HG02571 (cell line): ENCODE results near the gene SVOPL.
"Not testable (repeated sequence)": the region's sequence is repeated elsewhere in the genome, so short reads cannot be mapped to it uniquely, and the experiment has no call there.

Experiments
- ATAC-seq: cut with Tn5 transposase; IDR thresholded peaks from one replicate; pipeline ENCODE4 v1.9.1; 2021; ENCODE audit warnings: mild to moderate bottlenecking, moderate library complexity; ENCODE audit not compliant: unreplicated experiment

Gene SVOPL, protein sequence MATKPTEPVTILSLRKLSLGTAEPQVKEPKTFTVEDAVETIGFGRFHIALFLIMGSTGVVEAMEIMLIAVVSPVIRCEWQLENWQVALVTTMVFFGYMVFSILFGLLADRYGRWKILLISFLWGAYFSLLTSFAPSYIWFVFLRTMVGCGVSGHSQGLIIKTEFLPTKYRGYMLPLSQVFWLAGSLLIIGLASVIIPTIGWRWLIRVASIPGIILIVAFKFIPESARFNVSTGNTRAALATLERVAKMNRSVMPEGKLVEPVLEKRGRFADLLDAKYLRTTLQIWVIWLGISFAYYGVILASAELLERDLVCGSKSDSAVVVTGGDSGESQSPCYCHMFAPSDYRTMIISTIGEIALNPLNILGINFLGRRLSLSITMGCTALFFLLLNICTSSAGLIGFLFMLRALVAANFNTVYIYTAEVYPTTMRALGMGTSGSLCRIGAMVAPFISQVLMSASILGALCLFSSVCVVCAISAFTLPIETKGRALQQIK

DNA sequence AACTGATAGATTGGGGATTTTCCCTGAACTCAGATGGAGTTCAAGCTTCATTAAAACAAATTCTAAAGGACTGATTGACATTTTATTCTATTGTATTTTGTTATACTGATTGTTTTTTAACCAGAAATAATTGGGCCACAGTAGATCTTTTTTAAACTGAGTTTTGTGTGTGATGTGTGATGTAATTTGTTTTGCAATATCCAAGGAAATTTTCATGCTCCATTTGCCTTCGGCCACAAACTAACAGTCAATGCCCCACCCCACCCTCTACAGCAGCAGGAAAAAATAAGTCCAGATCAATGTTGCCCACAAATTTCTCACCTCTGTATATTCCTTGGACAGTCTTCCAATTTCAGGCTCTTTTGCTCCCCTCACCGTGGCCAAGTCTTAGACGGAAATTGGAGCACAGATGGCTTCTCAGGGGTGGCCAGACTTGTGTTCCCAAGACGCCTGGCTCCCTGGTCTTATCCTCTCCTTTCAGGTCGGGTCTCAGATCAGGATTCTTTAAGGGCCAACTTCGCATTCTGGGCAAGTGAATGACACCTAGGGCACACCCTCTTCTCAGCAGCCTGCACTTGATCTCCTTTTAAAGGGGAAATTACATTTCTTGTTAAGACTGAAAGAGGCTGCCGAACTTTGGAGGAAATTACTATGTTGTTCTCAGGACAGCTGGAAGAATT lies at the start of gene SVOPL:
Gene SVOPL (minus strand): TSS at position 506 of the 680 bp plus-strand sequence. CDS start 22,317 bp downstream, outside the sequence.
- no peak for ATAC-seq

DNA sequence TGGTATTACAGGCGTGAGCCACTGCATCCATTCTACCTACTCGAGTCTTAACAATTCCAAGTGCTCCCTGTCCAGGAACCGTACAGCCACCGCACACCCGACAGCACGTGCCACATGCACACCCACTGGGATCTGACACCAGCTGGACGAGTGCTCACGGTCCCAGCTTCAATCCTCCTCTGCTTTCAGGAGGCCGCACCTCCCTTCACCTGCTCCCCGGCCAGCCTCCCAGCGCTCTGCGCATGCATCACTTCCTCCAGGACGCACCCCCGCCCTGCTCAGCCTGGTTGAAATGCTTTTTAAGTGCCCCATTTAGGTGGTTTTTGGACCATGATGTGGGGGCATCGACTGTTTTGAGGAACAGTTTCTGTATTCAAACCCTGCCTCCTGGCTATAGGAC lies 49.3 kb upstream of the SVOPL start:
- no peak for ATAC-seq

DNA sequence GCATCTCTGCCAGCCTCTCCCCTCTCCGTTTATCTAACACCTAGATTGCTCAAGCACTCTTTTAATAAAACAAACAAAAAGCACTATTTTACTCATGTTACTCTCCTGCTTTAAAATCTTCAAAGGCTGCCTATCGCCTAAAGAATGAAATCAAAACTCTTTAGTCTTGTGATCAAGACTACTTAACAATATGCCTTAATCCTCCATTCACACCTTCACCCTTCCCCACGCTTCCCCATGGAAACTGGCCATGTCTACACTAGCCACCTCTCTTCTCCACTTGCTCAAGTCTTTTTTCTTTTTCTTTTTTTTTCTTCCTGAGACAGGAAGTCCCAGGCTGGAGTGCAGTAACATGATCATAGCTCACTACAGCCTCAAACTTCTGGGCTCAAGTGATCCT lies 48.8 kb upstream of the SVOPL start:
- ATAC-seq, result no peak

DNA sequence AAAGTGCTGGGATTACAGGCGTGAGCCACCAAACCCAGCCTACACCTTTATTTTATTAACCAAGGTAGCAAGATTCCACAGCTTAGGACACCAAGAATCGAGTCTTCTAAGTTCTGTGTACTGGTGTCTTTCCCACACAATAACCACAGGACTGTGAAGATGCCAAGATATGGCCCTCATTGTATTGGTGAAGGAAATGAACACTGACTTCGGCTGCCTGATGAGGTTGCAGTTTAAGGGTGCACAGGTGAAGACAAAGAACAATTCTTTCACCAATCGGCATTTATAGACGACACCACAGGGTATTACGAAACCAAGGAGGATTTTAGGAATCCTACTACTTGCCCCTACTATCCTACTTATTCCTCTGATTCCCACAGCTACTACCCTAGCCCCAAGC lies 47.5 kb upstream of the SVOPL start:
- no peak for ATAC-seq

DNA sequence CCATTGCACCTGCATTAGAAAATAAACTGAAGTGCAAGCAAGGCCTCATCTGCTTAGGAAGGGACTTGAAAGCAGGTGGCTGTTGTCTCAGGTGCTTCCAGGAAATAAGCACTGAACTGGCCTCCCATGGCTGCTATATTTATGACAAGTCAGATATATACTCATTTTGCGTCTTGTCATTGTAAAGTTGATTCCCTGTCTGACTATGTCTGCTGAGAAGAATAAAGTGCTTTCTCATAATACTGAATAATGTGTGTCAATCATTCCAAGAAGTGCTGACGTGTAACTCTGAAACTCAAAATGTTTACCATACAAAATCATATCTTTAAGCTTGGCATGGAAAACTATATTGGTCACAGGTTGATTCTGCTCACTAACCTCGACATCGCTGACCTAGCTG lies 44.9 kb upstream of the SVOPL start:
- no peak for ATAC-seq

DNA sequence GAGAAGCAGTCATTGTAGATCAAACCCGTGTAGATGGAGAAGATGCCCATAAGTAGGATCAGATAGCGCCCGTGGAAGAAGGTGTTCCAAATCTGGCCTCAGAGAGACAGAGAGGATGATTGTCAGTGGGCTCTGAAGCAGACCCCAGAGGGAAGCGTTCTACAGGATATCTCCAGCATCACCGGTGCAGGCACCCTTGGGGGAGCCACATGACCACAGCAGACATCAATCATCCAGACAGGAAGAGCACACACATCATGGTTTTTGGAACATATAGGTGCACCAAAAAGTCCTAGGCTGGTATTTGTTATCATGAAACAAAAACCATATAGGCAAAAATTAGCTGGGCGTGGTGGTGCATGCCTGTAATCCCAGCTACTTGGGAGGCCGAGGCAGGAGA lies 44.0 kb upstream of the SVOPL start:
- no peak for ATAC-seq

DNA sequence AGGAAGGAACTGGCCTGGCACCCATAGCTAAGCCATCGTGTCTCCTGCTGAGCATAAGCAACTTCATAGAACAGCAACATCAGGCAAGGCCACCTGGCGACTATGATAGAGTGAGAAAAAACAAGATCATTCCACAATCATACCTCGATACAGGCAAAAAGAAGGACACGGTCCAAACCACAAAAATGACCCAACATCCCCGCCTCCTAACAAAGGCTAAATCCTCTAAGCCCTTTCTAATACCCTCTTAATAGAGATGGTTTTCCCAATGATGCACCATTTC lies 40.2 kb upstream of the SVOPL start:
- ATAC-seq, result no peak

DNA sequence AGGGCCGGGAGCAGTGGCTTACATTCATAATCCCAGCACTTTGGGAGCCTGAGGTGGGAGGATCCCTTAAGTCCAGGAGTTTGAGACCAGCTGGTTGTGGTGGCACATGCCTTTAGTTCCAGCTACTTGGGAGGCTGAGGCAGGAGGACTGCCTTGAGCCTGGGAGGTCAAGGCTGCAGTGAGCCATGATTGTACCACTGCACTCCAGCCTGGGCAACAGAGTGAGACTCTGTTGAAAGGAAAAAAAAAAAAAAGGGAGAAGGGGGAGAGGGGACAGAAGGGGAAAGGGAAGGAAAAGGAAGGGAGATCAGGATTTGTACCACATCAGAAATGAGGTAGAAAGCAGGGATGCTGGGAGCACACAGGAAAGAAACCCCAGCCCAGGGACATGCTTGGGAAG lies 38.7 kb upstream of the SVOPL start:
- no peak for ATAC-seq

DNA sequence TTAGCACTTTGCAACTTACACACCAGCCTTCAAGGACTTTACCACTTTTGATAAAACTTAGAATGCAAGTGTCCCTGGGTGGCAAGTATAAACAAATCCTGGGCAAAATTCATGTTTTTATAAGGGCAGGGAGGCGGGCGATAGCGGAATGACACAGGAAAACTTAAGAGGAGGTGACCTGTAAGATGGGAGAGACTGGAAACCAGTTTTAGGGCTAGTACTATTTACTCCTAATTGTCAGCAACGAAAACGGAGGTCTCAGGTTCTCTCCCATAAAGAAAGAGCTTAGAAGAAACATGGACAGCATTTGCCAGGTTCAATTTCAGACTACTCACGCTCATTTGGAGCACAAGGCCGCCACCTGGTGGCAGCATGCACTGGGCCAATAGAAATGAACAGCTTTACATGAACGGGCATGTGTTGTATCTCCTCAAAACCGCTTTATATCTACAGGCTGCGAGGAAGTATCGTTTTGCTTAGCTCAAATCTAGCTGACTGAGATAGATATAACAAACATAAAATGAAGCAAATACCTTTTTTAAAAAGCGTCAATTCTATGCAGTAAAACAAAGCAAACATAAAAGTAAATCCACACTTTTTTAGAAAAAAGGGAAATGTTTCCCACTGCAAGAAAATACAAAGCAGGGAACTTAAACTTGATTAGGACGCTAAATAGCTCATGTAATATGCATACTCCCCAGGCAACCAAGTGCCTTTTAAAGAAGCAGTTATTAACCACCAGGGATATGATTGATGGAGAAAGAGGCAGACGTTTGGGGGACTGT lies 37.6 kb upstream of the SVOPL start:
- ATAC-seq, result peak; percentile 56

DNA sequence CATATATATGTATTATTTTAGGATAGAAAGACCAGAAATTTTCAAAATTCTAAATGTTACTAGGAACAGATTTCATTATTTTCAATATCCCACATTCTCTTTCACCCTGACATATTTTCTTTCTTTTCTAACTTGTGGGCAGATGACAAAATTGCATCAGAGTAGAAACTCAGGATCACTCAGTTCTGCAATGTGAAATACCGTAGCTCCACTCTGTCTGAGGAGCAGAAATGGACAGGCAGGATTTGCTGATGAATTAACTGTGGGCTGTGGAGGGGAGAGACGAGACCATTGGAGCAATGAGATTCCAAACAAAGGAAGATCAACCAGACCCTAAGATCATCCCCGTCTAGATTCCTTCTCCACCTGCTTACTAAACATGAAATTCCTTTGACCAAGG lies 37.0 kb upstream of the SVOPL start:
- ATAC-seq, result no peak

DNA sequence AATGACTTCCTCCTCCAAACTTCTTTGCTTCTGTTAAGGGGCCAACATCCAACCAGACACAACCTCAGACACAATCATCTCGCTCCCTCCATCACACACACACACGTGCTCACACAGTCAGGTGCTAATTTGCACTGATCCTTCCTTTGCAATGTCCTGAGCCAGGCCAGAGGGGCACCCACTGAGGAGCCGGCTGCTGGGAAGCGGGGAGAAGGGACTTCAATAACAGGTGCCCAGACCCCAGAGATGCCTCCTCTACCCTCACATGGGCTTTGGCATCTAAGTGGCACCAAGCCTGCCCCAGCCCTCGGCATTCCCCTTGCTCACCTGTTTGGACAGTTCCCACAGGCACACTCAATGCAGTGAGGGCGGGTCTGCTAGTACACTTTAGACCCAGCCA lies 34.2 kb upstream of the SVOPL start:
- no peak for ATAC-seq

DNA sequence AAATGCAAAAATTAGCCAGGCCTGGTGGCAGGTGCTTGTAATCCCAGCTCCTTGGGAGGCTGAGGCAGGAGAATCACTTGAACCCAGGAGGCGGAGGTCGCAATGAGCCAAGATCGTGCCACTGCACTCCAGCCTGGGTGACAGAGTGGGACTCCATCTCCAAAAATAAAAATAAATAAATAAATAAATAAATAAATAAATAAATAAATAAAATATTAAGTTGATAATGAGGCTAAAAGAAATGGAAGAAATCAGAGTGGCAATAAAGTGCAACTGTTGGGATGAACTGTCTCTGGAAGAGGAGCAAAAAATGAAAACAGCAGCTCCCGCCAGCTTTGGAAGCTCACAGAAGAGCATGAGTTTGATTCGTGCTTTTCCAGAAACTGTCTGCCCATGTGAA lies 30.6 kb upstream of the SVOPL start:
- not testable (repeated sequence) for ATAC-seq

DNA sequence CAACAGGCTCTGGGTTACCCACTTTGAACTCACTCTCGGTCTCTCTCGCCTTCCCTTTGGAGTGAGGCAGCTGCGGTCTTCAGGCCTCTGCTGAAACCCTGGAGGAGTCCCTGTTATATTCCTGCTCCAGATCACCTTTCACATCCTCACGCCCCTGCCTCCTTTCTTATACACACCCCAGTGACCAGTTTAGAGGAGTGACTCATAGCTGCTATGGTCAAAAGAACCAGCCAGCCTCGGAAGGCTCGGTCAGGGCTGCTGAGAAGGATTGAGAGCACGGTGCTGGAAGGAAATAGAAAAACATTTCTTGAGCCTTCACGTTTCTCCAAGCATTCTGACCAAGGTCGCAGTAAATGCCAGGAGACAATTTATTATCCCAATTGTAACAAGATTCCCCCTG lies 28.3 kb upstream of the SVOPL start:
- no peak for ATAC-seq

DNA sequence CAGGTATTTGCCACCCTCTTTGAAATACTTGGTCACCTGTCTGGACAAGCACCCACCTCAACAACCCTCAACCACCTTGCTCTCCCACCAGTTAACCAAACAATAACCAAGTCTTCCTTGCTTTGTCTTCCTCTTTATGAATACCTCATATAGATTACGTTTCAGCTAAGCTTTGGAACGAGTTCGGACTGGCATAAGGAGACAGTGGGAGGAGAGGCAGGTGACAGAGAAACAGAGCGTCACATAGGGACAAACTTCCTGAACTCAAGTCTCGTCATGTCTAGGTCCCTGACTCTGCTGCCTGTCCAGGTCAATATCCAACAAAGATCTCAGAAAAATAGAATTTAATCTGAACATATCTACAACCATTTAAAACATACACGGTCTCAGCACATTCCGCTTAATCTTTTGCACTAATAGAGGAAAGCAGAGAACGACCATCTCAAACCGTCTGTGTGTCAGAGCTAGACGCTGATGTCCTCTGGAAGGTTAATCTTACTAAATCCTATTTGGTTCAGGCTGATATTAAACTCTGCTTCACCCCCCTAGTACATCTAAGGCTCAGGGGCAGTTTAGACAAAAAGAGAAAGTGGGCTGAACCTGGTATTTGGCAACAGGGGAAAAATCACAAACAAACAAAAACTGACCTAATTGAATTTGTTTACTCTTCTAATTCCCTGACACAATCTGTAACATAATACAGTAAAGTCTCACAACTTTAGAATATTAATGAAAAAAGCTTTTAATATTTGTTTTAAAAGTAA lies 26.4 kb upstream of the SVOPL start:
- ATAC-seq, result no peak

DNA sequence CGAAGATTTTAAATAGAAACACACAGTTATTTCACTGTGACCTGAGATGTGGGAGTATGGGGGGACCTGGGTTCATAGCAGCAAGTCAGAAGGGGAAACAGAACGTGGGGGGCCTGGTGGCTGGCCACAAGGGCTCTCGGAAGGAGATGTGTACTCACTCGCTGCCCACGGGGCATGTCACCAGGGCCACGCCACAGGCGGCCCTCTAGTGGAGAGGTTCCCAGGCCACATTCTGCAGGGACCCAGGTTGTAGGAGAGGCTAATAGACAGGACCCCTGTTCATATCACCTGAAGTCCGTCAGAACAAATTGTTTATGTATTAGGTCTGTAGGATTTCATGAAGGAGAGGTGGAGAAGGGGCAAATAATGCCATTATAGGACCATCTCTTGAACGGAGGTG lies 25.1 kb upstream of the SVOPL start:
- no peak for ATAC-seq

DNA sequence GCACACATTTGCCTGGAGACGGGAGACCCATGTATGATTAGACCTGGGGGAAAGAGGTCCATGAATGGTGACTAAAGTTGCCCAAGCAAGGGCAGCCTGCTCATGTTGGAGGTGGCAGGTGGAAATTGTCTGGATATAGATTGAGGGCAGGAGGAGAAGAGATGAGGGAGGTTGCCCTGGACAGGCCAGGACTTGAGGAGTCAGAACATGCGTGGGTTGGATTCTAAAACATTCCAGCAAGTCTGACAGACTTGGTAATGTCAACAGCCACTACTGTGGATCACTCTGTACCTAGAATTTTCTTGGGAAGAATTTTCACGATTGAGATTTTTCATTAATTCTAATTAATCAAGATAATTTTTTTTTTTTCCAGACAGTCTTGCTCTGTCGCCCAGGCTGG lies 19.1 kb upstream of the SVOPL start:
- no peak for ATAC-seq

DNA sequence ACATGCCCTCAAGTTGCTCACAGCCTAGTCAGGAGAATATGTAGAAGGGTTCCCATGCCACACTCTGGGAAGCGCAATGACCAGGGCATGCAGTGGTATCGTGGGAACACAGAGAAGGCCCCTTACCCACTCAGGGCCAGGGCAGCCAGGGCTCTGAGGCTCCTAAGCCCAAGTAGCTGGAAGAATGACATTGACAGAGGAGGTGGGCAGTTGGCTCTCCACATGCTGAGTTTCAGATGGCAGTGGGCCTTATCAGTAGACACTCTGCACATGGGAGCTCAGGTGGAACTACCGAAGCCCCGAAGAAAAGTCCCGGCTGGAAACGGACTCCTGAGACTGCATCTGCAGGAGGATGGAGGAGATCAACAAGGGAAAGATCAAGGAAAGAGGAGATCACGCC lies 15.7 kb upstream of the SVOPL start:
- no peak for ATAC-seq

DNA sequence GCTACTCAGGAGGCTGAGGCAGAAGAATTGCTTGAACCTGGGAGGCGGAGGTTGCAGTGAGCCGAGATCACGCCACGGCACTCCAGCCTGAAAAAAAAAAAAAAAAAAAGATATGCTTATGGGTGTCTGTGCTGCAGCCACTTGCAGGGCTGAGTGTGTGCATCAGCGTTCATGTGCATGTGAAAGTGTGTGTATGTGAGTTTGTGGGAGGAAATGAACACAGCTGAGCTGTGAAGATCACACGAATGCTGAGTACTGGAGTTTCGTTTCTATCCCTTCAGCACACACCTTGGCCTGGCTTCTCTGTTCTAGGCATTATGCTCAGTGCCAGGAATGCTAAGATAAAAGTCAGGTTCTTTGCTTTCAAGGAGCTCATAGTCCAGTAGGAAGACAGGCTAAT lies 12.0 kb upstream of the SVOPL start:
- ATAC-seq, result no peak

DNA sequence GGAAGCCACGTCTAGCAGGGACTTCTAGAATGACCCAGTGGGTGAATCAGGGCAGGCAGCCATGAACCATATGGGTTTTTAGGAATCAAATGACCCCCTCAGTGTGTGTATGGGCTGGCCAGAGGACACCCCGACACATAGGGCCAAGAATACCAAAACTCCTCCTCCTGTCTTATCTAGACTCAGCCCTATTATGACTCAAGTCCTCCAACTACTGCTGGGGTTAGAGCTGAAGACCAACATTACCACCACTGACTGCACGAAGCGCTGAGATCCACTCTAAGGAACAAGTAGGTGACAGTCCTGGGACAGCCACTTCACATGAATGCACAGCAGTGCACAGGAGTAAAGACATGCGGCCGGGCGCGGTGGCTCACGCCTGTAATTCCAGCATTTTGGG lies 11.5 kb upstream of the SVOPL start:
- ATAC-seq, result no peak

DNA sequence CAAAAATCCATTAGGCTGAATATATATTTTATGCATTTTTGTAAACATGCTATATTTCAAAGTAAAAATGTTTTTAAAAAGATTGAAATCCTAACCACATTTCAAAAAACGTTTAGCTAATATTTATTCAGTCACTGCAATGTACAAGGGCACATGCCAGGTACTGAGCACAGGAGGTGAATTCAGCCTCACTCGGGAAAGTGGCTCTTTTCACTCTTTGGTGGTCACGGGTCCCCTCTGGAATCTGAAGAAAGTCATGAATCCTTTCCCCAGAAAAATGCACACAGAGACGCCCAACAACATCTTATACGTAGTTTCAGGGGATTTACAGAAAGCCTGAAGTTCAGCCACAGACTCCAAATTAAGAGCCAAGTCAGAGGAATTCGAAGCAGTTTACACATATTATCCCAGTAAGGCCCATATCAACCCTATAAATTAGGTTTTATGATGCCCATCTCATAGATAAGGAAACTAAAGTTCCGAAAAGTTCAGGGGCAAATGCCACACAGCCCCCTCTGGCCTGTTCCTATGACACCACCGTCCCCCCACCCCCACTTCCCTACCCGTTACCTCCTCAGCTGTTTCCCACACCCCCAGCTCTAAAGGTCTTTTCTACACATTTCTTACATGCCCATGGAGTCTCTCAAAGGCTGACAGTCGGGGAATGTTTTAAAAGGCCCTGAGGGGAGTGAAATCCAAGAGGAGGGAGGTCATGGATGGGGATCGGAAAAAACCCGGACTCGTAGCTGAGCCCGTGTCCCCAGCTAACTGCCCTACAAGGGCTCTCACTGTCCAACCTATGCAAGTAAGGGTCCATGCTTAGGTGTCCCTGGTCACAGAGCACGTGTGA lies 9.6 kb upstream of the SVOPL start:
- no peak for ATAC-seq
